ENCODE results near the gene FAM161B.

FAM161B gene

DNA sequence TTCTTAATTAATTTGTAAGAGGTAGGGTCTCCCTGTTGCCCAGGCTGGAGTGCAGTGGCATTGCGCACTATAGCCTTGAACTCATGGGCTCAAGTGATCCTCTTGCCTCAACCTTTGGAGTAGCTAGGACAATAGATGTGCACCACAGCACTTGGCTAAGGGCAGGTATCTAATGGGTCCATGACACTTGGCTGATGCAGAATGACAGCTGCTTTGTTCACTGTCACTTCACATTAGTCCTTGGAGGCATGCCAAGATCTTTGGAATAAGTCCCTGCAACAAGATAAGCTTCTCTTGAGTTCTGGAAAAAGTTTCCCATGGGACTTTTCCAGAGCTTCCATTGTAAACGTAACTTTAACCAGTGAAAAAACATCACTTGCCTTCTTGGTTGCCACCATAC is 23.6 kb upstream of the FAM161B start:
- H3K27ac ChIP-seq: no peak overlapping the region
- in situ Hi-C loops (cut with HindIII; ENCODE audit: low pct_ligation_motif_present, low sequenced_read_pairs): no loop called here
- no peak overlapping the region for H3K4me3 ChIP-seq (ENCODE audit: low read depth, low read length)
- TF ChIP-seq, protein P1, sequence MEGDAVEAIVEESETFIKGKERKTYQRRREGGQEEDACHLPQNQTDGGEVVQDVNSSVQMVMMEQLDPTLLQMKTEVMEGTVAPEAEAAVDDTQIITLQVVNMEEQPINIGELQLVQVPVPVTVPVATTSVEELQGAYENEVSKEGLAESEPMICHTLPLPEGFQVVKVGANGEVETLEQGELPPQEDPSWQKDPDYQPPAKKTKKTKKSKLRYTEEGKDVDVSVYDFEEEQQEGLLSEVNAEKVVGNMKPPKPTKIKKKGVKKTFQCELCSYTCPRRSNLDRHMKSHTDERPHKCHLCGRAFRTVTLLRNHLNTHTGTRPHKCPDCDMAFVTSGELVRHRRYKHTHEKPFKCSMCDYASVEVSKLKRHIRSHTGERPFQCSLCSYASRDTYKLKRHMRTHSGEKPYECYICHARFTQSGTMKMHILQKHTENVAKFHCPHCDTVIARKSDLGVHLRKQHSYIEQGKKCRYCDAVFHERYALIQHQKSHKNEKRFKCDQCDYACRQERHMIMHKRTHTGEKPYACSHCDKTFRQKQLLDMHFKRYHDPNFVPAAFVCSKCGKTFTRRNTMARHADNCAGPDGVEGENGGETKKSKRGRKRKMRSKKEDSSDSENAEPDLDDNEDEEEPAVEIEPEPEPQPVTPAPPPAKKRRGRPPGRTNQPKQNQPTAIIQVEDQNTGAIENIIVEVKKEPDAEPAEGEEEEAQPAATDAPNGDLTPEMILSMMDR (IDR thresholded peaks at IDR 0.05; ENCODE audit: low read depth, low read length, missing control alignments): no peak
- no peaks in the 10 kb centered on the region for H3K27me3 ChIP-seq (replicated peaks)
- peaks cover 6% of the 10 kb centered on the region for H3K36me3 ChIP-seq (replicated peaks)
- DNase-seq: no peak

GRCh38 chr14:73968885-73969284 is 19.0 kb upstream of the FAM161B start:
- in situ Hi-C loops (cut with HindIII; ENCODE audit: low pct_ligation_motif_present, low sequenced_read_pairs): no loop called here
- DNase-seq: no peak
- Histone ChIP-seq H3K27me3 (replicated peaks) (no peaks in the 10 kb centered on the region), H3K36me3 (replicated peaks) (peaks cover 13% of the 10 kb centered on the region), H3K27ac (no peak overlapping the region), H3K4me3 (ENCODE audit: low read depth, low read length) (no peak overlapping the region)
- TF ChIP-seq, protein P1 (IDR thresholded peaks at IDR 0.05; ENCODE audit: low read depth, low read length, missing control alignments): no peak

DNA sequence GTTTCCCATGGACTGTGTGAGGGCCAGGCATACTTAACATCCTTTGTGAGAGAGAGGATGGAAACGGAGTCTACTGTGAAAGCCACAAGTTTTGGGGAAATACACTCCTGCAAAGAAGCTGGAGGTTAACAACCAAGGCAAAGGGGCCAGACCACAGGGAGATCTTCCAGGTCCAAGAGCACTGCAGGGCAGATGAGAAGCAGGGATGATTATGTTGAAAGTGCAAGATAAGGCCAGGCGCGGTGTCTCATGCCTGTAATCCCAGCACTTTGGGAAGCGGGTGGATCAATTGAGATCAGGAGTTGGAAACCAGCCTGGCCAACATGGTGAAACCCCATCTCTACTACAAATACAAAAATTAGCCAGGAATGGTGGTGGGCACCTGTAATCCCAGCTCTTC is 15.3 kb upstream of the FAM161B start:
- no peaks in the 10 kb centered on the region for H3K27me3 ChIP-seq (replicated peaks)
- H3K36me3 ChIP-seq (replicated peaks): peaks cover 36% of the 10 kb centered on the region
- in situ Hi-C loops (cut with HindIII; ENCODE audit: low pct_ligation_motif_present, low sequenced_read_pairs): no loop called here
- H3K27ac ChIP-seq: no peak overlapping the region
- no peak overlapping the region for H3K4me3 ChIP-seq (ENCODE audit: low read depth, low read length)
- TF ChIP-seq, protein P1 (IDR thresholded peaks at IDR 0.05; ENCODE audit: low read depth, low read length, missing control alignments): no peak
- no peak for DNase-seq

- DNase-seq: no peak
- H3K27ac ChIP-seq: no peak overlapping the region
- peaks cover 46% of the 10 kb centered on the region for H3K36me3 ChIP-seq (replicated peaks)
- H3K4me3 ChIP-seq (ENCODE audit: low read depth, low read length): no peak overlapping the region
- H3K27me3 ChIP-seq (replicated peaks): no peaks in the 10 kb centered on the region
- TF ChIP-seq, protein P1 (IDR thresholded peaks at IDR 0.05; ENCODE audit: low read depth, low read length, missing control alignments): no peak
- in situ Hi-C loops (cut with HindIII; ENCODE audit: low pct_ligation_motif_present, low sequenced_read_pairs): no loop called here
These were observed 11.3 kb upstream of the FAM161B start for GRCh38 chr14:73961192-73961591.

DNA sequence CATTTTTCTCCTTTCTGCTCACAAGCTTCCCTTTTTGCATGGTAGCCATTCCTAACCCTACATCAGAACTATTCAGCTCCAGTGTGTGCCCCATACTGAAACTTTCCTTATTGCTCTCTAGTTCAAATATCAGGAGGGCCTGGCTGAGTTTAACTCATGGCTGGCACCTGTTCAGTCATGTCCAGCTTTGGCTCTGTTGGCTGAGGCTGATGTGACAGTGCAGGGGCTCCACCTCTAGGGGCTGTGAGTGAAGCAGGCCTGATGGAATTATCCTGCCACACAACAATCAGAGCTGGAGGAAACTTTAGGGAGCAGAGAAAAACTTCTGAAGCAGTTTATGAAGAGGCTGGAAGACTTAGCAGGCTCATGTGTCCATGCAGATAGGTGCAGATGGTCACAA is 8.7 kb upstream of the FAM161B start:
- Histone ChIP-seq H3K27me3 (replicated peaks) (no peaks in the 10 kb centered on the region), H3K27ac (no peak overlapping the region), H3K36me3 (replicated peaks) (peaks cover 54% of the 10 kb centered on the region), H3K4me3 (ENCODE audit: low read depth, low read length) (no peak overlapping the region)
- no peak for DNase-seq
- TF ChIP-seq, protein P1 (IDR thresholded peaks at IDR 0.05; ENCODE audit: low read depth, low read length, missing control alignments): peak; percentile 7
- in situ Hi-C loops (cut with HindIII; ENCODE audit: low pct_ligation_motif_present, low sequenced_read_pairs): no loop called here

GRCh38 chr14:73955674-73956073 is 5.8 kb upstream of the FAM161B start:
- DNase-seq: no peak
- in situ Hi-C loops (cut with HindIII; ENCODE audit: low pct_ligation_motif_present, low sequenced_read_pairs): no loop called here
- TF ChIP-seq, protein P1 (IDR thresholded peaks at IDR 0.05; ENCODE audit: low read depth, low read length, missing control alignments): no peak
- Histone ChIP-seq H3K36me3 (replicated peaks) (peaks cover 38% of the 10 kb centered on the region), H3K27ac (no peak overlapping the region), H3K27me3 (replicated peaks) (no peaks in the 10 kb centered on the region), H3K4me3 (ENCODE audit: low read depth, low read length) (no peak overlapping the region)
